Endometrial microvascular endothelial cells (primary cell): Measurements from ENCODE around the gene PDXK. TPM values are rescaled to one million over a fixed set of nuclear protein-coding genes. Genes with fewer than 3 reads are reported as not detected.
"Not testable (repeated sequence)": the region's sequence is repeated elsewhere in the genome, so short reads cannot be mapped to it uniquely, and the experiment has no call there.

Source experiments
- in situ Hi-C: cut with HindIII; loops from 2 replicates; pipeline ENCODE4 v1.10.0; 2017; ENCODE audit warnings: low sequenced_read_pairs, low pct_unique_long_range_greater_than_20kb; ENCODE audit errors: inconsistent ontology term
- total RNA-seq: library from RNA; depleted of rRNA; stranded (reverse); fragments of >200 nt; gene quantifications from one replicate; pipeline ENCODE4 v1.2.3, GENCODE V29; 2015; ENCODE audit errors: inconsistent ontology term

PDXK gene
- total RNA-seq, 1 donor from 2014 or later = 73.7 TPM

DNA sequence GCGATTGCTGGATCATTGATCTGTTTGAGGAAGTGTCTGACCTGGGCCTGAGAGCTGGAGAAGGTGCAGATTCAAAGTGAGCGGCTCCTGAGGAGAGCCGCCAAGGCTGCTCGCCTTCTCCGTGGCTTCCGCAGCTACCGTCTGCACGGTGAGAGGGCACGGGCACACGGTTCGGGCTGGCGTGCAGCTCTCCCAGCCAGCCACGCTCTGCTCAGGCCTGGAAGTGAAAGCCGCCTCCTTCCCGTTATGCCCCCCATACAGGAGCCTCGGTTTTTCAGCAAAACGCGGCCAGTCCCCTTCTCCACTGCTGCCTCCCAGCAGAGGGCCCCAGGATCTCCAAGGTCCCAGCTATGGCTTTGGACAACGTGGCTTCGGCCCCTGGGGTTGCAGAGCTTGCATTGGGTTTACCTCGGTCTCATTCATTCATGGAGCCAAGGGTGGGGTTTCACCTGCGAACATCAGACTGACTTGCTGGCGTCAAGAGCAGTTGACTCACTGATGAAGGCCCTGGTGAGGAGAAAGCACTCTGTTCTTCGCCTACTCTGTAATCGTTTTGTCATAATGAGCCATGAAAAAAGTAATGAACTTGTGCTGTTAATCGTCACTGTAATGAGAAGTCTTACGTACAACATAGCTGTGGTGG is 24.4 kb upstream of the PDXK start:
- in situ Hi-C loops = no loop called here

GRCh38 chr21:43696214-43696613 is 22.7 kb upstream of the PDXK start:
- in situ Hi-C loops = no loop called here

GRCh38 chr21:43697758-43698643 is 20.9 kb upstream of the PDXK start:
- in situ Hi-C loops = no loop called here

- in situ Hi-C loops = not testable (repeated sequence)
Measured at GRCh38 chr21:43699492-43699777, 19.5 kb upstream of the PDXK start.

DNA sequence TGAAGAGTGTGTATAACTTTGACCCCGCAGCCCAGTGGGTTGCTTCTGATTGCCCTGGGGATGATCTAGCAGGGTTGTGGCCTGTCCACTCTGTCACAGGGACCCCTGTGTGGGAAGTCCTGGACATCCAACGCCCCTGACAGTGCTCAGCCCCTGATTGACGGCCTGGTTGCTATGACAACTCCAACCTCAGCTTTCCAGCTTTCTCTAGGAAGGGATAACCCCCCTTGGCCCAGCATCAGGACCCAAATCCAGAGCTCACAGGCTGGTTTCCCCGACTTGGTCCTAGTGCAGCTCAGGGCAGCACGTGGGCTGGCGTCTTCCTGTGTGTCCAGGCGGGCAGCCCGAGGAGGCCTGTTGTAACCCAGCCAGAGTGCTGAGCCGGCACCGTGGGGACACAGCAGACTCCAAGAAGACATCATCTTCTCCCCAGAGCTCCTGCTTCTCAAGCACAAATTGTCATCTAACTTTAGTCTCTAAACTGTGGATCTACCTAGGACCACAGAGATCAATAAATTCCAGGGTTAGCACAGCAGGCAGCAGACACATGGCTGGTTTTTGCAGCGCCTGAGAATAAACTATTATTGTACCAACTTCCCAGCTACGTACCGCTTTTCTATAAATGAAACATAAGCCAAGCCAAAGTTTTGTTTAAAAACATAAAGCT is 18.9 kb upstream of the PDXK start:
- in situ Hi-C loops = no loop called here

GRCh38 chr21:43701936-43702784 is 16.8 kb upstream of the PDXK start:
- in situ Hi-C loops = no loop called here

DNA sequence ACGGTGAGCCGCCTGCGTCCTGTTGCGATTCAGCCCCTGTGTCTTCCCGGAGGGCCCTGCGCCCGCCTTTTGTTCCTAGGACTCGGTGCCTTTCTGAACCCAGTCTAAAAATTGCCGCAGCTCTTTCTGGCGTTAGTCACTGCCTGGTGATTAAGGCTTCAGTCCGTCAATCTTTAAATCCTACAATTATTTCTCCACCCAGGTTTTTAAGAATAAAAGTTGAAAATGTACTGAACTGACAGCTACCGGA is 16.2 kb upstream of the PDXK start:
- in situ Hi-C loops = no loop called here

DNA sequence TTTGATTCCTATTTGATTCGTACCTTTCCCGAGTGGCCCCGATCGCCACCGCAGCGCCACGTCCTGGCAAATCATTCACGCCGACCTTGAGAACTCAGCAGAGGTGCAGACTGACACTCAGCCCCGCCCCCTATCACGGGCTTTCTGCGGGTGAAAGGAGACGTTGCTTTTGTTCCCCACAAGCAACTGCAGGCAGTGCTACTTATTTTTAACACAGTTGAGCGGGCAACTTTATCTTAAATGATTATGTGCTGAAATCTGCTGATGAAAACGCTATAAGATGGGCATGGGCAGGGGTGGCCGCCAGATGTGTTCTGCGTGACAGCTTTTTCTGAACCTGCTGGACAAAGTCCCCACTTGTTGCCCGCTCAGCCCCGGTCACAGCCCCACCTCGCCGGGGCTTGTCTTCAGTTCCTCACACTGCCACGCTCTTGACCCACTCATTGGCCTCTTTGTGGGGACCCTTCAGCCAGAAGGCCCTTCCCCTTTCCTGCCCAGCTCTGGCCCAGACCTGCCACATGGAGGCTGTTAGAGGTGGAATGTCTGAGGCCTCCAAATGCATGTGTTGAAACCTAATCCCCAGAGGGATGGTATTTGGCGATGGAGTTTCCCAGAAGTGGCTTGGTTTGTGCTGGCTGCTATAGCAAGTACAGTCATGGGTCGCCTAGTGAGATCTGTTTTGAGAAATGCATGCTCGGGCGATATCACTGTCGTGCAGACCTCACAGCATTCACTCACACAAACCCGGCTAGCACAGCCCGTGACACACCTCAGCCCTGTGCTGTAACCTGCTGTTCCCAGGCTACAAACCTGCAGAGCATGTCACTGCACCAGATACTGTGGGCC is 15.7 kb upstream of the PDXK start:
- in situ Hi-C loops = no loop called here

- in situ Hi-C loops = no loop called here
Measured at GRCh38 chr21:43707462-43707861, 11.5 kb upstream of the PDXK start.

DNA sequence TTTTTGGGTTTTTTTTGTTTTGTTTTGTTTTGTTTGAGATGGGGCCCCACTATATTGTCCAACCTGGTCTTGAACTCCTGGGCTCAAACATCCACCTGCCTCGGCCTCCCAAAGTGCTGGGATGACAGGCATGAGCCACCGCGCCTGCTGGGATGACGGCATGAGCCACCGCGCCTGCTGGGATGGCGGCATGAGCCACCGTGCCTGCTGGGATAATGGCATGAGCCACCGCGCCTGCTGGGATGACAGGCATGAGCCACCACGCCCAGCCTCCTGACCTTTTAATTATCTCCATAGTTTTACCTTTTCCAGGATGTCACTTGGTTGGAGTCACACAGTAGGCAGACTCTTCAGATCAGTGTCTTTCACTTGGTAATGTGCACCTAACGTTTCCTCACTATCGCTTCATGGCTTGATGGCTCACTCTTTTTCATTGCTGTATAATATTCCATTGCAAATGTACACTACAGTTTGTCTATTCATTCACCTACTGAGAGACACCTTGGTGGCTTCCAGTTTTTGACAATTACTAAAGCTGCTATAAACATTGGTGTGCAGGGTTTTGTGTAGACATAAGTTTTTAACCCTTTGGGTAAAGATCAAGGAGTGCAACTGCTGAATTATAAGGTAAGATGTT is 10.1 kb upstream of the PDXK start:
- in situ Hi-C loops = no loop called here

GRCh38 chr21:43712268-43712942 is 6.5 kb upstream of the PDXK start:
- in situ Hi-C loops = no loop called here

DNA sequence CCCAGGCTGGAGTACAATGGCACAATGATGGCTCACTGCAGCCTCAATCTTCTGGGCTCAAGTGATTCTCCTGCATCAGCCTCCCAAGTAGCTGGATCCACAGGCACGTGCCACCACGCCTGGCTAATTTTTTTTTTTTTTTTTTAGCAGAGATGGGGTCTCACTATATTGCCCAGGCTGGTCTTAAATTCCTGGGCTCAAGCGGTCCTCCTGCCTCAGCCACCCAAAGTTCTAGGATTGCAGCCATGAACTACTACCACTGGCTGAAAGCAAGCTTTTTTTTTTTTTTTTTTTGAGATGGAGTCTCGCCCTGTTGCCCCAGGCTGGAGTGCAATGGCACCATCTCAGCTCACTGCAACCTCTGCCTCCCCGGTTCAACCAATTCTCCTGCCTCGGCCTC is 5.8 kb upstream of the PDXK start:
- in situ Hi-C loops = not testable (repeated sequence)

- in situ Hi-C loops = no loop called here
Measured at GRCh38 chr21:43716376-43717165, 2.4 kb upstream of the PDXK start.

- in situ Hi-C loops = no loop called here
Measured at GRCh38 chr21:43717166-43717853, 1.6 kb upstream of the PDXK start.

DNA sequence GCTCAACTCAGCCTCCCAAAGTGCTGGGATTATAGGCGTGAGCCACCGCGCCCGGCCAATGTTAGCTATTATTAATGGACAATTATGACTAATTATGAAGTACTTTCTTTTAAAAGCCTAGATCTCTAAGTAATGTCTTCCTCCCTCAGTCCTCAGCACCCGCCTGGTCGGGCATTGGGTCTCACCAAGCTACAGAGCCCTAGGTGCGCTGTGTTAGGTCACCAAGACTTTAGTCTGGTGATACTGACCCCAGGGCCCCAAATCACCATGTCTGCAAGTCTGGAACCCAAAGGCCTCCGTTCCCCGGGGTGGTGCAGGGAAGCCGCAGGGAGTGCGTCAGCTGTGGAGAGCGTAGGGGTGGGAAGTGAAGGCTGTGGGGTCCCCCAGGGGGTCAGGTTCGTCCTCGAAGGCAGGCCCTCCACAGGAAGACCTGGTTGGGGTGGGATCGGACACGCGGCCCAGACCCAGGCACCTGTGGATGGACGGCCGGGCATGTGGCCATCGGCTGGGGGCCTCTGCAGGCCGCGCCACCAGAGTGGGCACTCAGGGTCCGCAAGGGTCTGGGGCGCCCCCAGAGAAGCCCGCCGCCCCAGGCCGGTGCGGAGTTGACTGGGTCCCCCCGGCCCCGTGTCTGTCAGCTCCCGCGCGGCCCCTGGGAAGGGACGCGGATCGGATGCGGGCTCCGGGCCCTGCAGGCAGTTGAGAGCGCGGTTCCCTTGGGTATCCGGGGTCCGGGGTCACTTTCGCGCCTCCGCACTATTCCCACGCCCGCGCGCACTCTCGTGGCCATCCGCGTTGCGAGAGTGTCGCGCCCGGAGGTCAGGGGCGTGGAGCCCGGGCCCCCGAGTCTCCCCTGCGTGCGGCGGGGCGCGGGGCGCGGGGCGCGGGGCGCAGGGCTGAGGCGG is 710 bp upstream of the PDXK start:
- in situ Hi-C loops = no loop called here
